NAMALWA (cell line): ENCODE measurements around the gene TPSB2.
A peak's percentile ranks its signal among the peaks of the same experiment; 100 is the strongest.

Source experiments
- DNase-seq: peaks from one replicate; pipeline ENCODE4 v3.0.0-alpha.2; 2015; ENCODE audit warnings: low spot score

Gene TPSB2

DNA sequence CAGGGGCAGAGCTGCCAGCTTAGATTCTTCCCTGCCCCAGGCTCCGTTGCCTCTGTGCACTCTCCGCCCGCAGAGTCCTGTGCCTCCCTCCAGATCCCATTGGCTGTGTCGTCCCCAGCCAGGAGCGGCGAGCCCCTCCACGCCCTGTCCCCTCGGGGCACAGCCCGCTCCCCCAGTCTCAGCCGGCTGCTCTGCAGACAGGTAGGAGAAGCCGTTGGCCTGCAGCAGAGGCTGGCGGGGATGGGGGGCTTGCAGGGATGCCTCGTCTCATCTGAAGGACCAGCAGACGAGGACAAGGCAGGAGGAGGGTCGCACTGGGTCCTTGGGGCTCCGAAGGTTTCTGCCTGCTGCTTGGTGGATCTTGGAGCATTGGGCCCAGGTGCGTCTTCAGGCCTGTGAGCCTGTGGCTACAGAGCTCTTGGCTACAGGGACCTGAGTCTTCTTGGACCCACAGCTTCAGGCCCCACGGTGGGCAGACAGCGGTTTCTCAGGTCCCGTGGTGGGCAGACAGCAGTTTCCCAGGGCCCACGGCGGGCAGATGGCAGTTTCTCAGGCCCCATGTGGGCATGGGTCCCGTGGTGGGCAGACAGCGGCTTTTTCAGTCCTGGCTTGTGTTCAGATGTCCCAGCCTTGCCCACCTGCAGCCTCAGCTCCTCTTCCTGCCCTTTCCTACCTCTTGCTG lies 10.9 kb downstream of the TPSB2 start:
- DNase-seq, result no peak

DNA sequence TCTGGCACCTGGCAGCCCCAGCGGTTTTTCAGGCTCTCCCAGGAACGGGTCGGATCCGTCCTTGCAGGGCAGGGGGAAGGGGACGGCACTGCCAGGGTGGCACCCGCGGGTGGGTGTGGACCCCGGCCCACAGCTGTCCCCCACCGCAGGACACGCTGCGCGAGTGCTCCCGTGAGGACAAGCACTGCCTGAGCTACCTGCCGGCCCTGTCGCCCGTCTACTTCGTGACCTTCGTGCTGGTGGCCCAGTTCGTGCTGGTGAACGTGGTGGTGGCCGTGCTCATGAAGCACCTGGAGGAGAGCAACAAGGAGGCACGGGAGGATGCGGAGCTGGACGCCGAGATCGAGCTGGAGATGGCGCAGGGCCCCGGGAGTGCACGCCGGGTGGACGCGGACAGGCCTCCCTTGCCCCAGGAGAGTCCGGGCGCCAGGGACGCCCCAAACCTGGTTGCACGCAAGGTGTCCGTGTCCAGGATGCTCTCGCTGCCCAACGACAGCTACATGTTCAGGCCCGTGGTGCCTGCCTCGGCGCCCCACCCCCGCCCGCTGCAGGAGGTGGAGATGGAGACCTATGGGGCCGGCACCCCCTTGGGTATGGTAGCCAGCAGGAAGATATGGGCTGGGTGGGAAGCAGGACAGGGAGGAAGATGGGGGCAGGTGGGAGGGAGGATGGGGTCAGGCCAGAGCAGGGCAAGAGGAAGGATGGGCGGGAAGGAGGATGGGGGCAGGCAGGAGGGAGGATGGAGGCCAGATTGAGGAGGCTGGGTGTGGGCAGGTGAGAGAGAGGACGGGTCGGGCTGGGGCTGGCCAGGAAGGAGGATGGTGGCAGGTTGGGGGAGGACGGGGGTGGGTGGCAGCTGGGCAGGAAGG lies 11.7 kb downstream of the TPSB2 start:
- no peak for DNase-seq

DNA sequence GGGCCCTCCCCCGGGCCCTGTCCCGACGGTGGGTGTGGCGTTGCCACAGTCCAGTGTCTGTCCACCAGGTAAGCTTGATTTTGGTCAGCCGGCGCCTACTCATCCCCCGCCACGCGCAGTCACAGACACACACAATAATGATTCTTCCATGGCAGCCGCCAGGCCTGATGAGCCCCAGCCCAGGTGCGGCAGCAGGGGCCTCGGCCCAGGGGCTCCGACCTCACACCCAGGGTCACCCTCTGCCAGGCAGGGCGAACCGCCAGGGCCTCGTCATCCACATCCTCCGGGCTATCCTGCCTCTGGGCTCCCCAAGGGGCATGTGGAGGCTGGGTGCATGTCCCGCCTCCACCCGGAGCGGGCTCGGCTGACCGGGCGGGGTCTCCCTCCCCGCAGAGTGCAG lies 12.5 kb downstream of the TPSB2 start:
- no peak for DNase-seq

DNA sequence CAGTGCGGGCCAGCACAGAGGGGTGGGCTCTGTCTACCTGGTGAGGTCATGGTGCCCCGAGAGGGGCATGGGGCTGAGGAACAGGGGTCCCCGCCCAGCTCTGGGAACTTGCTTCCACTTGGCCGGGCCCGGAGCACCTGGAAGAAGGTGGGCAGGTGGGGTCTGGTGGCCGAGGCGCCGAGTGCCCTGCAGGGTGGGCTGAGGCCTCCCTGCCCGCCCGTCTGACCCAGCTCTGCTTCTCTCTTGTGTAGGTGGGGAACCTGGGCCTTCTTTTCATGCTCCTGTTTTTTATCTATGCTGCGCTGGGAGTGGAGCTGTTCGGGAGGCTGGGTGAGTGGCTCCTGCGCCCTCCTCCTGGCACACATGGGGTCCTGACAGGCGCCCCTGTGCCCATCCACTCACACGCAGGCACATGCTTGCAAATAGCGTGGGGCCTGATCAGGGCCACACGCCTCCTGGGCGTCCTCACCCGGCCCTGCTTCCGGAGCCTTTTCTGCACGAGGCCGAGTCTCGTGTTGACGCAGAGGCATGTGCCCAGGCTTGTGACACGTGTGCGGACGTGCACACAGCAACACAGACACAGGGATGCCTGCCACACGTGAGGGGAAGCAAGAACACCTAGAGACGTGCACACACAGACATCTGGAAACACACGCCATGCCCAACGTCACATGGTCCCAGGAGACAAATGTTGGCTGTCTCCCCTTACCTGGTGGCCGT lies 13.1 kb downstream of the TPSB2 start:
- DNase-seq, result no peak

DNA sequence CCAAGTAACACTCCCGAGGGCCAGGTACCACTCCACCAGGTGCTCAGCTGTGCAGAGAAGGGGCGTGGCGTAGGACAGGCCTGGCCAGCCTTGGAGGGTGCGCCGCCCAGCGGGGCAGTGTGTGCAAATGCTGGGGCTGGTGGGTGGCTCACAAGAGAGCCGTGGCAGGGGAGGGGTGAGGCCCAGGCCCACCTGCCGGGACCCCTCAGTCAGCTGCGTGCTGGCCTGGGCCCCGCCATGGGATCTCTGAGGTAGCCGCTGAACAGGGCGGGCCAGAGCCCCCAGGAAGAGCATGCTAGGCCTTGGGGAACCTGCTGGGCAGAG lies 13.7 kb downstream of the TPSB2 start:
- DNase-seq, result no peak

DNA sequence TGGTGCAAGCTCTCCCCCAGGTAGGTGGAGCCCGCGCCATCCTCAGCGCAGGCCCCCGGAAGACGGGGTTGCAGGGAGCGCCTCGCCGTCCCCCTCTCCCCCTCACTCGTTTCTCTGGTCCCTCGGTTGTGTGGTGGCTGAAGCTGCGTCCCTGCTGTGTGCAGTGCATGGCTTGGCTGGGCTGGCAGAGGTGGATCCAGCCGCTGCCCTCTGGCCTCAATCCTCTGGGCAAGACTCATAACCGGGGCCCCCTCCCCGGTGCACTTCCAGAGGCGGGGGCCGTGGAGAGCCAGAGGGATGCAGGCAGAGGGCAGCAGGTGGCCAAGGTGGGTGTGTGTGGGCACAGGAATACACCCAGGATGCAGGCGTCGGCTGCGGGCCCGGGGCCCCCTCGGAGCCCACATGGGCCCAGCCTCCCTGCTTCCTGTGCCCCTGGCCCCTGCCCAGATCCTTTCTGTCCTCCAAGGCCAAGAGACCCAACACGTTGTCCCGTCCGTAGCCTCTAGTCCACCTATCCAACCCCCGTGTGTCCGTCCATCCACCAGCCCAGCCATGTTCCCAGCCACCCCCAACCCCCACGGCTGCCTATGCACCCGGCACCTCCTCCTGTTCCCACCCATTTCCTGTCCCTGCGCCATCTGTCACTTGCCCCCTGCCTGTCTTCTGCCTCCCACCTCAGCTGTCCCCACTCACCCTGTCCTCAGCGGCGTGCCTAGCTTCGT lies 14.2 kb downstream of the TPSB2 start:
- no peak for DNase-seq

DNA sequence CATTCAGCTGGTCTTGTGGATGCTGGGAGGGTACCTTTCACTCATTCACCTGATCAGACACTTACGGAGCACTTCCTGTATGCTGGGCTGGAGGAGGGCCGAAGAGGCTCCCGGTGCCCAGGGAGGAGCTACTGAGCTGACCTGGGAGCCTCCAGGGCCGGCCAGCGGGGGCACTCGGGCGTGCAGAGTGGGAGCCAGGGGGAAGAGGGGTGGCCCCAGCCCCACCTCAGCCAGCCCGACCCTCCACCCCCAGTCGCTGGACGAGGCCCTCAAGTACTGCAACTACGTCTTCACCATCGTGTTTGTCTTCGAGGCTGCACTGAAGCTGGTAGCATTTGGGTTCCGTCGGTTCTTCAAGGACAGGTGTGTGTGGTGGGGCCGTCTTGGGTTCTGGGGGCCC lies 15.3 kb downstream of the TPSB2 start:
- no peak for DNase-seq

DNA sequence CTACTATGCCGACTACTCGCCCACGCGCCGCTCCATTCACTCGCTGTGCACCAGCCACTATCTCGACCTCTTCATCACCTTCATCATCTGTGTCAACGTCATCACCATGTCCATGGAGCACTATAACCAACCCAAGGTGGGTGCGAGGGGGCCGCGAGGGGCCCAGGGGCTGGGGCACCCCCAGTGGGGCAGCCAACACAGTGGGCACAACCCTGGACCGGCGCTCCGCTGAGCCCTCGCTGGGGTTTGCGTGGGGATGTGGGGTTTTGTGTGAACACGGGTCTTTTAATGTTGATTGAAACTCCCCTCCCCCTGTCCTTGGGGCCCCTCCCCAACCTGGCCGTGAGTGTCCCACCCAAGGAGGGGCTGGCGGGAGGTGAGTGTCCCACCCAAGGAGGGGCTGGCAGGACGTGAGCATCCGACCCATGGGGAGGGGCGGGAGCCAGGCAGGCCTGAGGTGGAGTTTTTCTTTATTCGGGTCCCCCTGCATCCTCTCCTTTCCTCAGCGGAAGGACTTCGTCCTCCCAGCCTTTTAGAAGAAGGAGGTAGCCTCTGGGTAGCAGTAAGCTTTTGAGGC lies 16.1 kb downstream of the TPSB2 start:
- DNase-seq, result no peak

DNA sequence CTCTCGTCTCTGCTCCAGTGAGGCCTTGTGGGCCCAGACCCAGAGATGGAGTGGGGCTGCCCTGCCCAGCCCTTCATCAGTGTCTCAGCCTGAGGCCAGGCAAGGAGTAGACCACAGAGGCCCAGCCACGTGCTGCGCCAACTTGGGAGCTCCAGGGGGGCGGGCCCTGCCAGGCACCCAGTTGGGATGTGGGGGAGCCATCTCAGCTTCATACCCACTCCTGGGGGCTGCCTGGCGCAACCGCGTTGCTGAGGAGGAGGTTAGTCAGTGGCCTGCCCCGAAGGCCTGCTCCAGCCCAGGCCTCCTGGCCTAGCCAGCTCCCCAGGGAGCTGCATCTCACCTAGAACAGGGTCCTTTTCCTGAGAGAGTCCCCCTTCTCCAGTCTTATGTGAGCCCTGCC lies 16.8 kb downstream of the TPSB2 start:
- DNase-seq, result no peak

DNA sequence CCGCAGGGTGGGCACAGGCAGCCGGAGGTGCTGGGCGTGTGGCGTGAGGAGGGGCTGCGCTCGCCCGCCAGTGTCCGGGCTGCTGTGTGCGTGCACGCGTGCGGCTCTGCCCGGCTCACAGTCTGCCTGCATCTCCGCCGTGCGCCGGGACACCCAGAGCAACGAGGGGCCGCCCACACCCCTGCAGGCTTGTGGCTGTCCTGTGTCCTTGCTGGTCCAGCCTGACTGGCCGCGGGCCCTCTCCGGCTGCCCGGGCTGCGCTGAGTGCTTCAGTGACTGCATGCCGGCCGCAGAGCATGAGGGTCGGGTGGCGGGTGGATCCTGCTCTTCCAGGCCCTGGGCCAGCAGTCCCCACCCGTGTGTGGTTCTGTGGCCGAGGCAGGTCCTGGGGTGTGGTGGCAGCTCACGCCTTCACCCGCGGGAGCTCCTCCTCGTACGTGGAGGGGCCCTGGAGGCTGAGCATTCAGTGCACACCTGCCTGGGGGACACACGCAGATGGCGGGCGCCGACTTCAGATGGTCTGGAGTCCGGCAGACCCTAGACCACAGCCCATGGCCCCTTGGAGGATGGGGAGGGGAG lies 17.3 kb downstream of the TPSB2 start:
- DNase-seq, result no peak

DNA sequence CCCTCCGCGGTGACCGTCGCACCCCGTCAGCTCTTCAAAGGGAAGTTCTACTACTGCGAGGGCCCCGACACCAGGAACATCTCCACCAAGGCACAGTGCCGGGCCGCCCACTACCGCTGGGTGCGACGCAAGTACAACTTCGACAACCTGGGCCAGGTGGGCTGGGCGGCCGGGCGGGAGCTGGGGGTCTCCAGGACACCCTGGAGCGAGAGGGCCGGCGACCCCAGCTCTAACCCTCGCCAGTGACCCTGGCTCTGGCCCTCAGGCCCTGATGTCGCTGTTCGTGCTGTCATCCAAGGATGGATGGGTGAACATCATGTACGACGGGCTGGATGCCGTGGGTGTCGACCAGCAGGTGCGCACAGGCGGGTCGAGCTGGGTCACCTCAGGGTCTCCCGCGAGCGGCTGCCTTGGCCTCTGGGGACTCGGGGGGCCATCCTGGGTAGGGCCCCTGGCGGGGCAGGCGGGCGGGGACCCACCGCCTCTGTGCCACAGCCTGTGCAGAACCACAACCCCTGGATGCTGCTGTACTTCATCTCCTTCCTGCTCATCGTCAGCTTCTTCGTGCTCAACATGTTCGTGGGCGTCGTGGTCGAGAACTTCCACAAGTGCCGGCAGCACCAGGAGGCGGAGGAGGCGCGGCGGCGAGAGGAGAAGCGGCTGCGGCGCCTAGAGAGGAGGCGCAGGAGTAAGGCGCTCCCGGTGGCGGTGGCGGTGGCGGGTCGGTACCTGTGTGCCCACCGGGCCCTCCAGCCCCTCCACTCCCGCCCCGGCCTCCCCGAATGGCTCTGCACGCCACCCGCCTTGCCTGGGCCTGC lies 18.3 kb downstream of the TPSB2 start:
- no peak for DNase-seq

DNA sequence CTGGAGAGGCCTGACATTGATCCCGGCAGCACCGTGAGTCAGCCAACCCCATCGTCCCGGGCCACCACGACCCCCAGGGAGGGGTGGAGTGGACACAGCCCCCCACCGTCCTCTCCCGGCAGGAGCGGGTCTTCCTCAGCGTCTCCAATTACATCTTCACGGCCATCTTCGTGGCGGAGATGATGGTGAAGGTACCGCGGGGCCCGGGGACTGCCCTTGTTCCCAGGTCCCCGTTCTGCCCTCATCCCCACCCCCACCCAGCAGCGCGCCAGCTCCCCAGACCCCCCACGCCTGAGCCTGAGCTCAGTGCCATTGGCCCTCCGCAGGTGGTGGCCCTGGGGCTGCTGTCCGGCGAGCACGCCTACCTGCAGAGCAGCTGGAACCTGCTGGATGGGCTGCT lies 19.5 kb downstream of the TPSB2 start:
- DNase-seq, result no peak

DNA sequence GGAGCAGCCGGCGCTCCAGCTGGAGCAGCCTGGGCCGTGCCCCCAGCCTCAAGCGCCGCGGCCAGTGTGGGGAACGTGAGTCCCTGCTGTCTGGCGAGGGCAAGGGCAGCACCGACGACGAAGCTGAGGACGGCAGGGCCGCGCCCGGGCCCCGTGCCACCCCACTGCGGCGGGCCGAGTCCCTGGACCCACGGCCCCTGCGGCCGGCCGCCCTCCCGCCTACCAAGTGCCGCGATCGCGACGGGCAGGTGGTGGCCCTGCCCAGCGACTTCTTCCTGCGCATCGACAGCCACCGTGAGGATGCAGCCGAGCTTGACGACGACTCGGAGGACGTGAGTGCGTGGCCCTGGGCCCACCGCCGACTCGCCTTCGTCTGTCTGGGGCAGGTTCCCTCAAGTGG lies 20.9 kb downstream of the TPSB2 start:
- DNase-seq, result no peak

DNA sequence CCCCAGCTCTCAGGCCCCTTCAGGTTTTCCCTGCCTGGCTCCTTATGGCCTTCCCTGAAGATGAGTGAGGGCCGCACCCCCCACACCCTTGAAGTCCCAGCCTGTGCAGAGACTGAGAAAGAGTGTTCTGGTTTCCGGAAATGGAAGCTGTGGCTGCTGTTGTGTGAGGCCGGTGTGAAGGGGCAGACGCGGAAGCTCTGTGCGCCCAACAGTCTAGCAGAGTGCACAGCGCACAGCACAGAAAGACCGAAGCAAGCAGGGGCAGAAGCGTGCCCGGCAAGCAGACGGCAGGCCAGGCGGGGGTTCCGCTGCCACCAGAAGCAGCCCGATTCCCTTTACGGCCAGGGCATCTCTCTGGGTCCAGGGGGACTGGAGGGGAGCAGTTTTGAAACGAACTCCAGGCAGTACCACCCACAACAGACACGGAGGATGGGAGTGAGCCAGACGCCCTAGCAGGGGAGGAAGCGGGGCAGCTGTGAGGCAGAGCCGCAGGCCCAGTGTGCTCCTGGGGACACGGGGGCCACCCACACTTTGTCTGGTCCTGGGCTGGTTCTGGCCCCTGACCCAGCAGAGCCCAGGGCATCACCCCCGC lies 21.6 kb downstream of the TPSB2 start:
- no peak for DNase-seq

DNA sequence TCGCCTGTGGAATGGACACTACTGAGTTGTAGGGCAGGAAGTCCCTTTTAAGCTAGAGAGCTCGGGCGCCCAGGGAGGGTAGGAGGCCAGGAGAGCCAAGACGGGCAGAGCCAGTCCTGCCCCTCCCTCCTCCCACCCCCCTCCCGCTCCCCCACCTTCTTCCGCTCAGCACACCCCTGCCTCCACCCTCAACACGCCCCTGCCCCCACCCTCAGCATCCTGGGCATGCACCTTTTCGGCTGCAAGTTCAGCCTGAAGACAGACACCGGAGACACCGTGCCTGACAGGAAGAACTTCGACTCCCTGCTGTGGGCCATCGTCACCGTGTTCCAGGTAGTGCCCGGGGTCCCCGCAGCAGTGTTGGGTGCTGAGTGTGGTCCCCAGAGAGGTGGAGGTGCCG lies 23.2 kb downstream of the TPSB2 start:
- DNase-seq, result no peak

DNA sequence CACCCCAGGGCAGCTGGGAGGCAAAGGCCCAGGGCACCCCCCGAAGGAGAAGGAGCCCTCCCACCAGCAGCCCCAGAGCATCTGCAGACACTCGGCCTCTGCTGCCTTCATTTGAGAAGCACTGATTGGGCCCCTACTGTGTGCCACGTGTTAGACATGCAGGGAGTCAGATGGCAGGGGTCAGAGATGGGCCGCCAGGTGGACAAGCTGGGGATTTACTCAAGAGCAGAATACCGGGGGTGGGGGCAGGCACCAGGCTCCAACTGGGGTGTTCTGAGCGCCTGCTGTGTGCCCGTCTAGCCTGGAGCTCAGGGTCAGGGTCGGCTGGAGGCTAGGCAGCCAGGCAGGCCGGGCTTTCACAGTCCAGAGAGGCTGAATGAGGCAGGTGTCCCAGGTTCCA lies 23.7 kb downstream of the TPSB2 start:
- peak; percentile 40 for DNase-seq

DNA sequence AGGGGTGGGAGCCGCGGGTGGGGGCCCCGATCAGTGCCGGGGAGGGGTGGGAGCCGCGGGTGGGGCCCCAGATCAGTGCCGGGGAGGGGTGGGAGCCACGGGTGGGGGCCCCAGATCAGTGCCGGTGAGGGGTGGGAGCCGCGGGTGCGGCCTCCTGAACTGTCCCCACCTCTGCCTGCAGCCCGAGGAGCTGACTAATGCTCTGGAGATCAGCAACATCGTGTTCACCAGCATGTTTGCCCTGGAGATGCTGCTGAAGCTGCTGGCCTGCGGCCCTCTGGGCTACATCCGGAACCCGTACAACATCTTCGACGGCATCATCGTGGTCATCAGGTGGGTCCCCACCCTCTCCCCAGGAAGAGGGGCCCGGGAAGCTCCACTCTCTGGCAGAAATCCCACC lies 25.1 kb downstream of the TPSB2 start:
- no peak for DNase-seq

DNA sequence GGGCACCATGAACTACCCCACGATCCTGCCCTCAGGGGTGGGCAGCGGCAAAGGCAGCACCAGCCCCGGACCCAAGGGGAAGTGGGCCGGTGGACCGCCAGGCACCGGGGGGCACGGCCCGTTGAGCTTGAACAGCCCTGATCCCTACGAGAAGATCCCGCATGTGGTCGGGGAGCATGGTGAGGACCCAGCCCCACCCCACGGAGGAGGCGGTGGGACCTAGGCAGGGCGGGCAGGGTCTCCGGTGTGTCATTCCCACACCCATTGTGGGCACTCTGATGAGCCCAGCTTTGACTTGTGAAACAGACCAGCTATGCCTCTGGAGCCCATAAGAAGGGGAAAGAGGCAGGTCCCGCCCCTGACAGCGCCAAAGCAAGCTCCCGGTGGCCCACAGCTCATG lies 27.7 kb downstream of the TPSB2 start:
- no peak for DNase-seq

DNA sequence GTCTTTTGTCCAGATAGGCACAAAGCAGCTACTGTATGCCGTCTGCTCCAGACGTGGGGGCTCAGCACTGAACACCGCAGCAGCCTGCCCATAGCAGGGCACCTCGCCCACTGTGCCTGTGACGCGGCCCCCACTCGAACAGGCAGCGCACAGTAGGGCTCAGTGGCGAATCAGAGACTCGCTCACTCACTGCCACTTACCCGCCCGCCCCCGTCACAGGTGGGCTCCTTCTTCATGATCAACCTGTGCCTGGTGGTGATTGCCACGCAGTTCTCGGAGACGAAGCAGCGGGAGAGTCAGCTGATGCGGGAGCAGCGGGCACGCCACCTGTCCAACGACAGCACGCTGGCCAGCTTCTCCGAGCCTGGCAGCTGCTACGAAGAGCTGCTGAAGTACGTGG lies 28.5 kb downstream of the TPSB2 start:
- no peak for DNase-seq

DNA sequence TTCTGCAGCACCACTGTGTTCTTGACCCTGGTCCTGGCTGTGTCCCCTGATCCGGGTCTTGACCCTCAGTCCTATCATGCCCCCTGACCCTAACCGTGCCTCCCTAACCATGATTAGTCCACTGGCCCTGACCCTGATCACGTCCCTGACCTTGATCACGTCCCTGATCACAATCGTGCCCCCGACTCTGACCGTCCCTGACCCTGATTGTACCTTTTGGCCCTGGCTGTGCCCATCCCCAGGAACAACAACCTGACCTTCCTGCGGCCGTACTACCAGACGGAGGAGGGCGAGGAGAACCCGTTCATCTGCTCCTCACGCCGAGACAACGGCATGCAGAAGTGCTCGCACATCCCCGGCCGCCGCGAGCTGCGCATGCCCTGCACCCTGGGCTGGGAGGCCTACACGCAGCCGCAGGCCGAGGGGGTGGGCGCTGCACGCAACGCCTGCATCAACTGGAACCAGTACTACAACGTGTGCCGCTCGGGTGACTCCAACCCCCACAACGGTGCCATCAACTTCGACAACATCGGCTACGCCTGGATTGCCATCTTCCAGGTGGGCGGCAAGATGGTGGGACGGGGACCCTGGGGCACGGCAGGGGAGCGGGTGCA lies 29.9 kb downstream of the TPSB2 start:
- no peak for DNase-seq
